Stimulated activated CD8-positive, alpha-beta memory T cell treated with anti-CD3 and anti-CD28 coated beads, Interleukin-12 subunit alpha, Interleukin-12 subunit beta, amount 100 ng/mL, for 24 hours (primary cell): ENCODE measurements around the gene UGT1A6.
"Not testable (repeated sequence)": the region's sequence is repeated elsewhere in the genome, so short reads cannot be mapped to it uniquely, and the experiment has no call there.

Source experiments
- DNase-seq: peaks from one replicate; pipeline ENCODE4 v3.0.0-alpha.2; 2020; ENCODE audit errors: extremely low read depth

UGT1A6 gene

DNA sequence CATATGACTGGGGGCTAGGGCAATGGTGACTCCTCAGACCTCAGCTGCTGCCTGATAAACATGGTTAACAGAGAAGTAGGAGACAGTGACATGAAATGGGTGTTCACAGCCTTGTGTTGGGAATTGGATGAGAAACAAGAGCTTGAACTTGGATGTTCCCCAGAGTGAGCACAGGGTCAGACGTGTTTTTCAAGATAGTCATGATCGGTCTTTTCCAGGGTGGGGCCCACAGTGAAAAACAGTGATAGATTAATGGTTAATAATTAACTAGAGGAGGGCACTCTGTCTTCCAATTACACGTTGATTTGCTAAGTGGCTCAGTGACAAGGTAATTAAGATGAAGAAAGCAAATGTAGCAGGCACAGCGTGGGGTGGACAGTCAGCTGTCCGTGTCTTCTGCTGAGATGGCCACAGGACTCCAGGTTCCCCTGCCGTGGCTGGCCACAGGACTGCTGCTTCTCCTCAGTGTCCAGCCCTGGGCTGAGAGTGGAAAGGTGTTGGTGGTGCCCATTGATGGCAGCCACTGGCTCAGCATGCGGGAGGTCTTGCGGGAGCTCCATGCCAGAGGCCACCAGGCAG is 36.1 kb downstream of the UGT1A6 start, which contains the start of gene UGT1A3:
TSS of gene UGT1A3 (plus strand) at position 320 of the 579 bp plus-strand sequence. CDS start at position 405, 85 bp downstream.
- DNase-seq: no peak

DNA sequence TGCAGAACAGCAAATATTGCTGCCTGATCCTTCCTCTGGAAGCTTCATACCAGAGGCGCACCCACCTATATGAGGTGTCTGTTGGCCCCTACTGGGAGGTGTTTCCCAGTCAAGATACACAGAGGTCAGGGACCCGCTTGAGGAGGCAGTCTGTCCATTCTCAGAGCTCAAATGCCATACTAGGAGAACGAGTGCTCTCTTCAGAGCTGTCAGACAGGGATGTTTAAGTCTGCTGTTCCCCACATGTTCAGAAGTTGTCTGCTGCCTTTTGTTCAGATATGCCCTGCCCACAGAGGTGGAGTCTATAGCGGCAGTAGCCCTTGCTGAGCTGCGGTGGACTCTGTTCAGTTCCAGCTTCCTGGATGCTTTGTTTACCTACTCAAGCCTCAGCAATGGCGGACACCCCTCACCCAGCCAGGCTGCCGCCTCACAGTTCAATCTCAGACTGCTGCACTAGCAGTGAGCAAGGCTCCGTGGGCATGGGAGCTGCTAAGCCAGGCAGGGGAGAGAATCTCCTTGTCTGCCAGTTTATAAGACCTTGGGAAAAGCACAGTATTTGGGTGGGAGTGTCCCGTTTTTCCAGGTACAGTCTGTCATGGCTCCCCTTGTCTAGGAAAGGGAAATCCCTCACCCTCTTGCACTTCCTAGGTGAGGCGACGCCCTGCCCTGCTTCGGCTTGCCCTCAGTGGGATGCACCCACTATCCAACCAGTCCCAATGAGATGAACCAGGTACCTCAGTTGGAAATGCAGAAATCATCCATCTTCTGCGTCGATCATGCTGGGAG is 44.4 kb downstream of the UGT1A6 start:
- DNase-seq: not testable (repeated sequence)

DNA sequence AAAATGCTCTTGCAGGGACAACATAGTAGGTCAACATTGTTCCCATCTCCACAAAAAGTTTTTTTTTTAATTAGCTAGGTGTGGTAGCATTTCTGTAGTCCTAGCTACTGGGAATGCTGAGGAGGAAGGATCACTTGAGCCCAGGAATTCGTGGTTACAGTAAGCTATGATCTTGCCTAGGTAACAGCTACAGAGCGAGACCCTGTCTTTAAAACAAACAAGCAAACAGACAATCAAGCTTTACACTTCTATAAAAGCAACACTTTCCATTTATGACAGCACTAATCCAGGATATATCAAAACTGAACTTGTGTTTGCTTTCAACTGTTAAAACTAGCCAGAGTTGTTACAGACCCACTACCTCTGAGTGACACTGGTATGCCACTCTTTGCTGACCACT is 48.2 kb downstream of the UGT1A6 start:
- DNase-seq: no peak

DNA sequence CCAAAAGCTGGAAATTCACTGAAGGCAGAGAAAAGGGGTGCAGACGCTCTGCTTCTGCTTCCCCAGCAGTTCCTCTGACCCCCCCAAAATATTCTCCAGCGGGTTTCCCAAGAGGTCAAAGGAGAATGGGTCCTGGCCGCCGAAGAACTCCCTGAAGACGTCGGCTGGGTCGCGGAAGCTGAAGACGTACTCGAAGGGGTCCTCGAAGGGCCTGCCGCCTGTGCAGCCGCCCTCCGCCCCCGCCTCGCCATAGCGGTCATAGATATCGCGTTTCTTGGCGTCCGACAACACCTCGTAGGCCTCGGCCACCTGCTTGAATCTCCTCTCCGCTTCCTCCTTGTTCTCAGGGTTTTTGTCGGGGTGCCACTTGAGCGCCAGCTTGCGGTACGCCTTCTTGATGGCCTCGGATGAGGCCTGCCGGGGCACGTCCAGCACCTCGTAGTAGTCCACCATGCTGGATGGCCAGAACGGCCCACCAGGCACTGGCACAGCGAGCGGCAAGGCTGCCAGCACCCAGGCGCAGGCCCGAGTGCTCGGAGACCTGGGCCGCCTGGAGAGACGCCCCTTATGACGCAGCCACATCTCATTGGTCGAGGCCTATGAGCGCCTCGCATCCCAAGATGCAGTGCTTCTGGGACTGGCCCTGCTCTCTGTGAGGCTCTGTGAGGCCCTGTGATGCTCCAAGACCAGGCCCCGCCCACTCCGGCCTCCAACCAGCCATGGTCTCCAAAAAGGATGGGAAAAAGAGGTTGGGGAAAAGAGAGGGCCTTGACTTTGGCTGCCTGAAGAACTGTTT is 51.0 kb downstream of the UGT1A6 start:
- no peak for DNase-seq

DNA sequence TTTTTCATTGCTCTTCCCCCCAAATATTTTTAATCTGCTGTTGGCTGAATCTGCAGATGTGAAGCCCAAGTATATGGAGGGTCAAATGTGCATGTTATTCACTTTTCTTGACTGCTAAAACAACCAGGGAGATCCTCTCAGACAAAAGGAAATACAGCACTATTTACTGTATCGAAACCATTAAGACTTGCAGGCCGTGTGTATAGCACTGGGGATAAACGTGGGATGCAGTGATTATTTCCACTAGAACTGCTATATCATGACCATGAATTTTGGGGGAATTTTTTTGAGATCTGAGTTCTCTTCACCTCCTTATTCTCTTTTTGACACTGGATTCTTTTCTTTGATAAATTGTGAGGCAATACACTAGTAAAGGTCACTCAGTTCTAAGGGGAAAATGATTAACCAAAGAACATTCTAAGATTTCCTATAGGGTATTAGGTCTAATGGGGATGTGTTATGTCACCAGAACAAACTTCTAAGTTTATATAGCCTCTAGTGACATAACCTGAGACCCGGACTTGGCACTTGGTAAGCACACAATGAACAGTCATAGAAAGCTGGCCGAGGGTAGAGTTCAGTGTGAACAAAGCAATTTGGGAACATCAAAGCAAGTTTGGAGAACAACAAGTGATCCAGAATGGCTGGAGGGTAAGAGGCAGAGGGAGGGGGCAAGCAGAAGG is 52.5 kb downstream of the UGT1A6 start:
- DNase-seq: no peak

DNA sequence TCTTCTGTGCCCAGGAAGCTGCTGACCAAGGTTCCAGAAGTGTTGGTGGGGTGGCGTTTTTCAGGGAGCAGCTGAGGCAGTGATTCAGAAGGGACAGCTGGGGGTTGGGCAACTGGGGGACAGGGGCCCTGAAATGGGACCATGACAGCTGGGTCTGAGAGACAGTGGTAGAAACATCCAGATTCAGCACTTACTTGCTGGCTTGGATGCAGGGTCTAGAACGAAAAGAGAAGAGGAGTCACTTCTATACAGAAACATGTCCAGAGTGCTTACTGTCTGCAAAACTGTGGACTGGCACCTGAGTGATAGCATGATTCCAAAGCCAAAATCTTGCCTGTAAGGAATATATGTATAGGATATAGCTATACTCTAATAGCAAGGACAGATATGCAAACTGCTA is 53.1 kb downstream of the UGT1A6 start:
- not testable (repeated sequence) for DNase-seq

DNA sequence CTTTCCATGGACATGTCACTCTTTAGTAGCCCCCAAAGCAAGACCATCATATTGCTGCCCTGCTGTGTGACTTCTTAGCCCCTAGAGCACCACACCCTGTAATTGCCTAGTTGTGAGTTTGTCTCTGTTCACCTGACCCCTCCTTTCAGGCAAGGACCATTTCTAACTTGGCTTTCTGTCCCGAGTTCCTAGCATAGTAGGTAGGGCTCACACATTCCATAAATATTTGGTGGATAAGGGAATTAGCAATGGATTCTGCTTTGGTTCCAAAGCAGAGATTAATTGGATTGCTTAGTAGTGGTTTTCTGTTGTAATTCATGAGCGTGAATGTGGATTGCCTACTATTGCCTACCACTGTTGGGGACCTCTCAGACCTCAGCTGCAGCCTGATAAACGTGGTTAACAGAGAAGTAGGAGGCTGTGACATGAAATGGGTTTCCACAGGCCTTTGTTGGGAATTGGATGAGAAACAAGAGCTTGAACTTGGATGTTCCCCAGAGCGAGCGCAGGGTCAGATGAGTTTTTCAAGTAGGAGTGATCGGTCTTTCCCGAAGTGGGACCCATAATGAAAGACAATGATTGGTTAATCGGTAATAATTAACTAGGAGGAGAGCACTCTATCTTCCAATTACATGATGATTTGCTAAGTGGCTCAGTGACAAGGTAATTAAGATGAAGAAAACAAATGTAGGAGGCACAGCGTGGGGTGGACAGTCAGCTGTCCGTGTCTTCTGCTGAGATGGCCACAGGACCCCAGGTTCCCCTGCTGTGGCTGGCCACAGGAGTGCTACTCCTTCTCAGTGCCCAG is 54.0 kb downstream of the UGT1A6 start:
- DNase-seq: no peak

DNA sequence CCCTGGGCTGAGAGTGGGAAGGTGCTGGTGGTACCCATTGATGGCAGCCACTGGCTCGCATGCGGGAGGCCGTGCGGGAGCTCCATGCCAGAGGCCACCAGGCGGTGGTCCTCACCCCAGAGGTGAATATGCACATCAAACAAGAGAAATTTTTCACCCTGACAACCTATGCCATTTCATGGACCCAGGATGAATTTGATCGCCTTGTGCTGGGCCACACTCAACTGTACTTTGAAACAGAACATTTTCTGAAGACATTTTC is 54.5 kb downstream of the UGT1A6 start:
- DNase-seq: no peak

DNA sequence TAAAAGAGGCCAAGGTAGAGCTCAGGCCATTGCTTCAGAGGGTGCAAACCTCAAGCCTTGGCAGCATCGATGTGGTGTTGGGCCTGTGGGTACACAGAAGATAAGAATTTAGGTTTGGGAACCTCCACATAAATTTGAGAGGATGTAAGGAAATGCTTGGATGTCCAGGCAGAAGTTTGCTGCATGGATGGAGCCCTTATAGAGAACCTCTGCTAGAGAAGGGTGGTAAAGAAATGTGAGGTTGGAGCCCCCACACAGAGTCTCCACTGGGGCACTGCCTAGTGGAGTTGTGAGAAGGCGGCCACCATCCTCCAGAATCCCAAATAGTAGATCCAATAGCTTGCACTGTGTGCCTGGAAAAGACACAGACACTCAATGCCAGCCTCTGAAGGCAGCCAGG is 58.0 kb downstream of the UGT1A6 start:
- not testable (repeated sequence) for DNase-seq

DNA sequence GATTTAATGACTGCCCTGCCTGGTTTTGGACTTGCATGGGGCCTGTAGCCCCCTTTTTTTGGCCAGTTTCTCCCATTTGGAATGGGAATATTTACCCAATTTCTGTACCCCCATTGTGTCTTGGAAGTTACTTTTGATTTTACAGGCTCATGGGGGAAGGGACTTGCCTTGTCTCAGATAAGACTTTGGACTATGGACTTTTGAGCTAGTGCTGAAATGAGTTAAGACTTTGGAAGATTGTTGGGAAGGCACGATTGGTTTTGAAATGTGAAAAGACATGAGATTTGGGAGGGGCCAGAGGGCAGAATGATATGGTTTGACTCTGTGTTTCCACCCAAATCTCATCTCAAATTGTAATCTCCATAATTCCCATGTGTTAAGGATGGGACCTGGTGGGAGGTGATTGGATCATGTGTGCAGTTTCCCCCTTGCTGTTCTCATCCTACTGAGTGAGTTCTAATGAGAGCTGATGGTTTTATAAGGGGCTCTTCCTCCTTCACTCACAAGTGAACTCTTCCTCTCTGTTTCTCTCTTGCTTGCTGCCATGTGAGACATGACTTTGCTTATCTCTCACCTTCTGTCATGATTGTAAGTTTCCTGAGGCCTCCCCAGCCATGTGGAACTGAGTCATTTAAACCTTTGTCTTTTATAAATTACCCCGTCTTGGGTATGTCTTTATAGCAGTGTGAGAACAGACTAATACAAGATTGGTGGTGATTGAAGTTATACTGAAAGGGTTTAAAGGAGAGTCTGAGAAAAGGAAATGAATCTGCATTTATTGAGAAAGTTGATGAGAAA is 58.7 kb downstream of the UGT1A6 start:
- DNase-seq: not testable (repeated sequence)

DNA sequence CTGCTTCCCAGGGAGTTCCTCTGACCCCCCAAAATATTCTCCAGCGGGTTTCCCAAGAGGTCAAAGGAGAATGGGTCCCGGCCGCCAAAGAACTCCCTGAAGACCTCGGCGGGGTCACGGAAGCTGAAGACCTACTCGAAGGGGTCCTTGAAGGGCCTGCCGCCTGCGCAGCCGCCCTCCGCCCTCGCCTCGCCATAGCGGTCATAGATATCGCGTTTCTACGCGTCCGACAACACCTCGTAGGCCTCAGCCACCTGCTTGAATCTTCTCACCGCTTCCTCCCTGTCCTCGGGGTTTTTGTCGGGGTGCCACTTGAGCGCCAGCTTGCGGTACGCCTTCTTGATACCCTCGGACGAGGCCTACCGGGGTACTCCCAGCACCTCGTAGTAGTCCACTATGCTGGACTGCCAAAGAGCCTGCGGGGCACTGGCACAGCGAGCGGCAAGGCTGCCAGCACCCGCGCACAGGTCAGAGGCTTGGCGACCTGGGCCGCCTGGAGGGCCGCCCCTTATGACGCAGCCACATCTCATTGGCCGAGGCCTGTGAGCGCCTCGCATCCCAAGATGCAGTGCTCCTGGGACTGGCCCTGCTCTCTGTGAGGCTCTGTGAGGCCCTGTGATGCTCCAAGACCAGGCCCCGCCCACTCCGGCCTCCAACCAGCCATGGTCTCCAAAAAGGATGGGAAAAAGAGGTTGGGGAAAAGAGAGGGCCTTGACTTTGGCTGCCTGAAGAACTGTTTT is 62.4 kb downstream of the UGT1A6 start:
- DNase-seq: no peak

DNA sequence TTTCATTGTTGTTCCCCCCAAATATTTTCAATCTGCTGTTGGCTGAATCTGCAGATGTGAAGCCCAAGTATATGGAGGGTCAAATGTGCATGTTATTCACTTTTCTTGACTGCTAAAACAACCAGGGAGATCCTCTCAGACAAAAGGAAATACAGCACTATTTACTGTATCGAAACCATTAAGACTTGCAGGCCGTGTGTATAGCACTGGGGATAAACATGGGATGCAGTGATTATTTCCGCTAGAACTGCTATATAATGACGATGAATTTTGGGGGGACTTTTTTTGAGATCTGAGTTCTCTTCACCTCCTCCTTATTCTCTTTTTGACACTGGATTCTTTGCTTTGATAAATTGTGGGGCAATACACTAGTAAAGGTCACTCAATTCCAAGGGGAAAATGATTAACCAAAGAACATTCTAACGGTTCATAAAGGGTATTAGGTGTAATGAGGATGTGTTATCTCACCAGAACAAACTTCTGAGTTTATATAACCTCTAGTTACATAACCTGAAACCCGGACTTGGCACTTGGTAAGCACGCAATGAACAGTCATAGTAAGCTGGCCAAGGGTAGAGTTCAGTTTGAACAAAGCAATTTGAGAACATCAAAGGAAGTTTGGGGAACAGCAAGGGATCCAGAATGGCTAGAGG is 63.9 kb downstream of the UGT1A6 start:
- no peak for DNase-seq

DNA sequence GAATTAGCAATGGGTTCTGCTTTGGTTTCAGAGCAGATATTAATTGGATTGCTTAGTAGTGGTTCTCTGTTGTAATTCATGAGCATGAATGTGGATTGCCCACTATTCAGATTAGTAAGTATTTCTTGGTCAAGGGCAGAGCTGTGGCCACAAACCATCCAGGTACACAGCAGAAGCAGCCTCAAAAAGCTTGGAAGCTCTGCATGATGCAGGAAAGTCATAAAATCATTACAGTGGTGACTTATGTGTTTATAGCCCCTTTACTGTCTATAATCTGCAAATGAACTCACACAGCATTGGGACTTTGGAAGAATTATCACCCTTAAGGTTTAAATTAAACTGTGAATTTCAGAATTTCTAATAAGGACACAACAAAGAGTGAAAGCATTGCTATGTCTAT is 65.5 kb downstream of the UGT1A6 start:
- no peak for DNase-seq

DNA sequence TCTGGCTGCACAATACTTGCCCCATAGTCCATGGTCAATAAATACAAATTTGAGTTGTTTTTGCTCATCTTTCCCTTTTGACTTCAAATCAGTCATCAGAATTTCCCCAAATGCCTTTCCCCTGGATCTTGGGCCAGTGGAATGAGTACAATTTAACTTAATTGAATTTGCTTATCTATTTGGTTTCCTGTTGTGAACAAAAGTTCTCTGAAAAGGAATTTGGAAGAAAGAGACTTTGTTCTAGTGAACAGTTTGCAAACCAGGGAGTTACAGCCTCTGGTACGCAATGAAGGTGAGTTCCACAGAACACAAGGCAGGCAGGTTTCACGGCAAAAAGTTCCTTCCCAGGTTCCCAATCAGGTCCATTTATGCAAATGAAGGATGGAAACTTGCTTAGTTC is 66.2 kb downstream of the UGT1A6 start:
- no peak for DNase-seq

DNA sequence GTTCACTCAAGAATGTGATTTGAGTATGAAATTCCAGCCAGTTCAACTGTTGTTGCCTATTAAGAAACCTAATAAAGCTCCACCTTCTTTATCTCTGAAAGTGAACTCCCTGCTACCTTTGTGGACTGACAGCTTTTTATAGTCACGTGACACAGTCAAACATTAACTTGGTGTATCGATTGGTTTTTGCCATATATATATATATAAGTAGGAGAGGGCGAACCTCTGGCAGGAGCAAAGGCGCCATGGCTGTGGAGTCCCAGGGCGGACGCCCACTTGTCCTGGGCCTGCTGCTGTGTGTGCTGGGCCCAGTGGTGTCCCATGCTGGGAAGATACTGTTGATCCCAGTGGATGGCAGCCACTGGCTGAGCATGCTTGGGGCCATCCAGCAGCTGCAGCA is 67.4 kb downstream of the UGT1A6 start, which contains the start of gene UGT1A1:
TSS of gene UGT1A1 (plus strand) at position 228 of the 400 bp plus-strand sequence. CDS start at position 246, 18 bp downstream.
- DNase-seq: no peak

DNA sequence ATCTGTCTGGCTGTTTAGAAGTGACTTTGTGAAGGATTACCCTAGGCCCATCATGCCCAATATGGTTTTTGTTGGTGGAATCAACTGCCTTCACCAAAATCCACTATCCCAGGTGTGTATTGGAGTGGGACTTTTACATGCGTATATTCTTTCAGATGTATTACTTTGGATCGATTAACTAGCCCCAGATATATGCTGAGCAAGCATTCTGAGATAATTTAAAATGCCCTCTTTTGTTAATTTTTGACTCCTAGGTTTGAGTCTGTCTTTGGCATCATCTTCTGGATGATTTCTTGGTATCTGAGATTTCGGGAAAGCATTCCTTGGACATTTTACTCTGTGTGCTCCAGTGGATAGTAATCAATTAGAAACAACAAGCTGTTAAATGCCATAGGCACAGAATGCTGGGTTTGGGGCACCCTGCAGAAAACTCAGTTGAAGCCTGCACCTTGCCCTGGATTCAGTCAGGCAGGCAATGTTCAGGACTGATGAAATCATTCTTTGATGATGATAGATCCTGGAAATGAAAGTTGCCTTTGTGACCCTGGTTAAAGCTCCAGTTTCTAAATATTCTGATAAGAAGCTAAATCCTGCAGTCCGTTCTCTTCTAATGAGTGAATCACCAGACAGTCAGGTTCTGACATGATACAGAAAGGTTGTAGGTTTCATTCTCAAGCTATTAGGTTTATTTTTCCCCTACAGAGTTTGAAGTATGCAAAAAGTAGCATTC is 68.5 kb downstream of the UGT1A6 start:
- DNase-seq: no peak

DNA sequence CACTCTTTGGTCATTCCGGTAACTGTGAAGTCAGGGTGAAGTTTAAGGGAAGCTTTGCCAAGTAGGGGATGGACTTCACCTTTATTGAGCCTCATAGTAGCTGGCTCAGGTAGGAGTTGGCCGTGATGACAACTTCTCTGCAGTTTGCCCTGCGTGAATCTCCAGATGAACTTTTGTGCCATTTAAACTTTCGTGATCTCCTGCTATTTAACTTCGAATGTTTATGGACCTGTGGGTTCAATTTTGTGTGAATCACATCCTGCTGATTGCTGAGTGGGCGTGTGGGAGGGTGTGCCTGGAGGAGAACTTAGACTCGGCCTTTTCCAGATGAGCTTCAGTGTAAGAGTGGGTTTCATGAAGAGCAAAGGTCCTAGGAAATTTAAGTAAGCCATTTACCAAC is 71.6 kb downstream of the UGT1A6 start:
- DNase-seq: no peak

DNA sequence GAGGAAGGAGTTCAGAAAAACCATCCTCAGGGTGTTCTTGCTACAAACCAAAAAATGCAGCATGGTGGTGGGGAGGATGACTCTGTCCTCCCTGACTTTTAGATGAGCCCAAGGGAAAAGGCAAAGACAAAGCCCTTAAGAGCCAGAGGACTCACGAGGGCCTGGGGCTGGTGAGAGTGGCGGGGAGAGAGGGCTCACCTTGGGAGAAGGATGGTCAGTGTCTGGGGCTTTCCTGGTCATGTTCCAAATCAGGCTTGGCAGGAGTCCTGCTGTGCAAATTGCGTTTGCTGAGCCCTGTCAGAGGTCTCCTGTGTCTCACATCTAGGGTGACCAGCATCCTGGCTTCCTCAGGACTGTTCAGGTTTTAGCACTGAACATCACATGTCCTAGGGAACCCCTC is 72.1 kb downstream of the UGT1A6 start:
- DNase-seq: no peak

DNA sequence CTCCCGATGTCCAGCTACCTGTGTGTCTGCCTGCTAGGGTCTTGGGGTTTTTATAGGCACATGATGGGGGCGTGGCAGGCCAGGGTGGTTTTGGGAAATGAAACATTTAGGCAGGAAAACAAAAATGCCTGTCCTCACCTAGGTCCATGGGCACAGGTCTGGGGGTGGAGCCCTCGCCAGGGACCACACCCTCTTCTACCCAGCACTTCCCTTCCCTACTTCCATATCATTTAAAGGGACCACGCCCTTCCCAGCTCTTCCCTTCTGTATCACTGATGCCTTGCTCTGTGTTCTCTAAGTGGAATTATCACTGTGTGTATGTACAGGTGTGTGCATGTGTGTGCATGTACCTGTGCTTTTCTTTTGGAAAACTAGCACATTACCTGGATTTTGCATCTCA is 73.7 kb downstream of the UGT1A6 start:
- no peak for DNase-seq
